Measurements from ENCODE around the gene CALU. TPM values are rescaled to one million over a fixed set of nuclear protein-coding genes. Genes with fewer than 3 reads are reported as not detected.

Gene CALU
- polyA plus RNA-seq, 1 donor (not counting 4 experiments of a cell fraction or from before 2014, with no cell fraction given), result 155 TPM

DNA sequence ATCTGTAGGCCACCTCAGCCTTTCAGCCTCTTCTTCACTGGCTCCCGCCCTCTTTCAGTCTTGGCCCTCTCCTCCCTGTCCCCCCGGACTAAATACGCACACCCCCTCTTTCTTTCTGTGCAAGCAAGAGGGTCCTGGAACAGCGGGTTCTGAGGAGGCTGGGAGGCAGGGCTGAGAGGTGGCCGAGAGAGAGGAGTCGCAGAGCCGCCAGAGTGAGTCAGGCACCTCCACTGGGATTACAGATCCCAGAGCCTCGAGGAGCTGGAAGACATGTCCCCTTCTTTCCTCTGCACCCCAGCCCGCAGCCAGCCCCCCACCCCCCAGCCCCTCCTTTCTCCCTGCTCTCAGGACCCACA is 52.8 kb downstream of the CALU start:
- H3K4me1 ChIP-seq (ENCODE audit: control insufficient read depth, extremely low read depth, insufficient read depth, low read length), result no peaks in the 10 kb centered on the region
- no peaks in the 10 kb centered on the region for H3K9me1 ChIP-seq (ENCODE audit: control insufficient read depth, extremely low read depth, insufficient read depth, low read length)
- H3K4me3 ChIP-seq (ENCODE audit: control insufficient read depth in 2 of 3, extremely low read depth in 1 of 3, insufficient read depth in 2 of 3, low read depth in 1 of 3, low read length in 3 of 3), result peak overlapping the region; percentile 62 to 70 (median 69)
- no peaks in the 10 kb centered on the region for H3K36me3 ChIP-seq (ENCODE audit: control insufficient read depth in 2 of 2, extremely low read depth in 1 of 2, insufficient read depth in 2 of 2, low read length in 2 of 2)
- H3K79me2 ChIP-seq (ENCODE audit: control insufficient read depth, insufficient read depth, low read length), result no peaks in the 10 kb centered on the region
- H3K27me3 ChIP-seq (ENCODE audit: control insufficient read depth, extremely low read depth, insufficient read depth, low read length), result peaks cover 28% of the 10 kb centered on the region
- no peaks in the 10 kb centered on the region for H3K9me3 ChIP-seq (ENCODE audit: control insufficient read depth, low read depth, low read length)
- H3K4me2 ChIP-seq (ENCODE audit: control insufficient read depth, extremely low read depth, insufficient read depth, low read depth, low read length), result peak overlapping the region; percentile 78
- peak overlapping the region; percentile 81 for H2AFZ ChIP-seq (ENCODE audit: control insufficient read depth, low read length)
- H3K27ac ChIP-seq (ENCODE audit: control insufficient read depth, insufficient read depth, low read length), result no peak overlapping the region
- dilution Hi-C loops (cut with MboI; ENCODE audit: extremely low pct_ligation_motif_present, low sequenced_read_pairs), result no loop called here
- FAIRE-seq (no peak), DNase-seq (ENCODE audit: low read depth, low spot score) (no peak)
- no peaks in the 10 kb centered on the region for H4K20me1 ChIP-seq (ENCODE audit: control insufficient read depth, extremely low read depth, insufficient read depth, low read length)
- H3K9ac ChIP-seq (ENCODE audit: control insufficient read depth, extremely low read depth, insufficient read depth, low read length), result no peak overlapping the region
- TF ChIP-seq EZH2 (IDR thresholded peaks at IDR 0.05; ENCODE audit: low read length), result no peak
- TF ChIP-seq, protein P1, sequence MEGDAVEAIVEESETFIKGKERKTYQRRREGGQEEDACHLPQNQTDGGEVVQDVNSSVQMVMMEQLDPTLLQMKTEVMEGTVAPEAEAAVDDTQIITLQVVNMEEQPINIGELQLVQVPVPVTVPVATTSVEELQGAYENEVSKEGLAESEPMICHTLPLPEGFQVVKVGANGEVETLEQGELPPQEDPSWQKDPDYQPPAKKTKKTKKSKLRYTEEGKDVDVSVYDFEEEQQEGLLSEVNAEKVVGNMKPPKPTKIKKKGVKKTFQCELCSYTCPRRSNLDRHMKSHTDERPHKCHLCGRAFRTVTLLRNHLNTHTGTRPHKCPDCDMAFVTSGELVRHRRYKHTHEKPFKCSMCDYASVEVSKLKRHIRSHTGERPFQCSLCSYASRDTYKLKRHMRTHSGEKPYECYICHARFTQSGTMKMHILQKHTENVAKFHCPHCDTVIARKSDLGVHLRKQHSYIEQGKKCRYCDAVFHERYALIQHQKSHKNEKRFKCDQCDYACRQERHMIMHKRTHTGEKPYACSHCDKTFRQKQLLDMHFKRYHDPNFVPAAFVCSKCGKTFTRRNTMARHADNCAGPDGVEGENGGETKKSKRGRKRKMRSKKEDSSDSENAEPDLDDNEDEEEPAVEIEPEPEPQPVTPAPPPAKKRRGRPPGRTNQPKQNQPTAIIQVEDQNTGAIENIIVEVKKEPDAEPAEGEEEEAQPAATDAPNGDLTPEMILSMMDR (optimal IDR thresholded peaks at IDR 0.05 in 1 of 3, IDR thresholded peaks at IDR 0.05 in 1 of 3, conservative IDR thresholded peaks at IDR 0.05 in 1 of 3; ENCODE audit: extremely low read depth in 1 of 3, insufficient read depth in 2 of 3, low read length in 3 of 3), result no peak

DNA sequence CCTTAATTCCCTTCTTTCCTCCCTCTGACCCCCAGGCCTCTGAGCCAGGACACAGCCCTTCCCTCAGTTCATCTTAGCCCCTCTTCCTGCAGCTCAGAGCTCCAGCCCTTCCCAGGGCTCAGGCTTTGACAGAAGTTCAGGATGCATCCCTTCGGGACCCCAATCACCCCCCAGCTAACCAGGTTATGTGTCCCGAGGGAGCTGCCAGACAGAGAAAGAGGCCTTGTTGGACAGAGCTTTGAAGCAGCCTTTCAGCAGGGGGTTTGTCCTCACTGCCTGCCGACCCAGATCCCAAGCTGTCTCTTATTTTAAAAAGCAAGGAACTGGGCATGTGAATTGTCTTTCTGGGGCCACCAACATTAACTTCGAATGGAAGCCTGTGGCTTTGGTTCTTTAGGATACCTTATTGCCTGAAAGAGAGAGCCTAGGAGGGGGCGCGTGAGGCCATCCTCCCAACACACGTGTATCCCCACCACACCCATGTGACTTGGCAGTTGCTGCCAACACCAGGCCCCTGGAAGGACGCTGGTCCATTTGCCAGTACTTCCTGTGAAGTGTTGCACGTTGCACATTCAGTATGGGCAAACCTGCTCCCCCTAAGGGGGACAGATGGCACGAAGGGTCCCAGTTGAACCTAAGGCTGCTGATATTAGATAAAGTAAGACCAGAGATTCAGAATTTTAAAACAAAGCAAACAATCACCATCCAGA is 53.5 kb downstream of the CALU start:
- Histone ChIP-seq H4K20me1 (ENCODE audit: control insufficient read depth, extremely low read depth, insufficient read depth, low read length) (no peaks in the 10 kb centered on the region), H2AFZ (ENCODE audit: control insufficient read depth, low read length) (no peak overlapping the region), H3K9me3 (ENCODE audit: control insufficient read depth, low read depth, low read length) (no peaks in the 10 kb centered on the region), H3K36me3 (ENCODE audit: control insufficient read depth in 2 of 2, extremely low read depth in 1 of 2, insufficient read depth in 2 of 2, low read length in 2 of 2) (no peaks in the 10 kb centered on the region), H3K27me3 (ENCODE audit: control insufficient read depth, extremely low read depth, insufficient read depth, low read length) (peaks cover 28% of the 10 kb centered on the region), H3K4me2 (ENCODE audit: control insufficient read depth, extremely low read depth, insufficient read depth, low read depth, low read length) (no peak overlapping the region), H3K79me2 (ENCODE audit: control insufficient read depth, insufficient read depth, low read length) (no peaks in the 10 kb centered on the region), H3K9me1 (ENCODE audit: control insufficient read depth, extremely low read depth, insufficient read depth, low read length) (no peaks in the 10 kb centered on the region), H3K9ac (ENCODE audit: control insufficient read depth, extremely low read depth, insufficient read depth, low read length) (no peak overlapping the region), H3K4me1 (ENCODE audit: control insufficient read depth, extremely low read depth, insufficient read depth, low read length) (no peaks in the 10 kb centered on the region), H3K4me3 (ENCODE audit: control insufficient read depth in 2 of 3, extremely low read depth in 1 of 3, insufficient read depth in 2 of 3, low read depth in 1 of 3, low read length in 3 of 3) (no peak overlapping the region), H3K27ac (ENCODE audit: control insufficient read depth, insufficient read depth, low read length) (no peak overlapping the region)
- dilution Hi-C loops (cut with MboI; ENCODE audit: extremely low pct_ligation_motif_present, low sequenced_read_pairs), result no loop called here
- no peak for TF ChIP-seq EZH2 (IDR thresholded peaks at IDR 0.05; ENCODE audit: low read length)
- TF ChIP-seq, protein P1 (optimal IDR thresholded peaks at IDR 0.05 in 1 of 3, IDR thresholded peaks at IDR 0.05 in 1 of 3, conservative IDR thresholded peaks at IDR 0.05 in 1 of 3; ENCODE audit: extremely low read depth in 1 of 3, insufficient read depth in 2 of 3, low read length in 3 of 3), result no peak
- FAIRE-seq (no peak), DNase-seq (ENCODE audit: low read depth, low spot score) (no peak)

Measured in keratinocyte (primary cell).